NCI-H345 treated with DMSO at 0.1 percent for 48 hours (cell line): ENCODE results near the gene ADCK2.
"Not testable (repeated sequence)": the region's sequence is repeated elsewhere in the genome, so short reads cannot be mapped to it uniquely, and the experiment has no call there.

Source experiments
- DNase-seq: peaks from one replicate; lab custom pipeline; 2025; ENCODE audit not compliant: unreplicated experiment; lab: John Stamatoyannopoulos, UW

Gene ADCK2, protein sequence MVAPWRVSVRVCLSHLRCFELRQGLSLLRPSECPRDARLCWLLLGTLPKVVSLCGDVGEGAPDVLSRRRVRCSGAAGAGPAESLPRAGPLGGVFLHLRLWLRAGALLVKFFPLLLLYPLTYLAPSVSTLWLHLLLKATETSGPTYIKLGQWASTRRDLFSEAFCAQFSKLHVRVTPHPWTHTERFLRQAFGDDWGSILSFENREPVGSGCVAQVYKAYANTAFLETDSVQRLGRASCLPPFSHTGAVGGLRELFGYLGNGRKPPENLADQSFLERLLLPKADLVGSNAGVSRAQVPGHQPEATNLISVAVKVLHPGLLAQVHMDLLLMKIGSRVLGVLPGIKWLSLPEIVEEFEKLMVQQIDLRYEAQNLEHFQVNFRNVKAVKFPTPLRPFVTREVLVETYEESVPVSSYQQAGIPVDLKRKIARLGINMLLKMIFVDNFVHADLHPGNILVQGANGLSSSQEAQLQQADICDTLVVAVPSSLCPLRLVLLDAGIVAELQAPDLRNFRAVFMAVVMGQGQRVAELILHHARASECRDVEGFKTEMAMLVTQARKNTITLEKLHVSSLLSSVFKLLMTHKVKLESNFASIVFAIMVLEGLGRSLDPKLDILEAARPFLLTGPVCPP

DNA sequence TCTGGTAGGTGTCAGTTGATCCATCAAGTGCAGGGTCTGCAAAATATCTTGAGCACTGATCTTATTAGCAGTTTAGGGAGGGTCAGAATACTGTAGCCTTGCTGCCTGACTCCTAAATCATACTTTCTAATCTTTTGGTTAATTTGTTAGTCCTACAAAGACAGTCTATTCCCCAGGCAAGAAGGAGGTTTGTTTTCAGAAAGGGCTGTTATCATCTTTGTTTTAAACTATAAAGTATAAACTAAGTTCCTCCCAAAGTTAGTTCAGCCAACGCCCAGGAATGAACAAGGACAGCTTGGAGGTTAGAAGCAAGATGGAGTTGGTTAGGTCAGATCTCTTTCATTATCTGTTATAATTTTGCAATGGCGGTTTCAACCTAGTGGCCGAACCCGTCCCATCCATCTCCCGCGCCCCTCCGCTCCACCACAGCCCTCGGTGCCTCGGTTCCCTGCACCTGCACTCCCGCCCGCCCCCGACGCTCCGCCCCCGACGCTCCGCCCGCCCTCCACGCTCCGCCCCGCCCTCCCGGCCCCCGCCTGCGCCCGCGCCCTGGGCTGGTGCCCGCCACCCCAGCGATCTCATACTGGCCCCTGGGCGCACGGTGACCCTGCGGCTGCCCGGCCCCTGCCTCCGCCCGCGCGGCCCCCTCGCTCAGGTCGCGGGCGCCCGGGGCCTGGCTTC is at the start of gene ADCK2:
ADCK2 (plus strand) TSS at position 564 of the 681 bp plus-strand sequence. CDS start 386 bp downstream, outside the sequence.
- peak; percentile 30 for DNase-seq

DNA sequence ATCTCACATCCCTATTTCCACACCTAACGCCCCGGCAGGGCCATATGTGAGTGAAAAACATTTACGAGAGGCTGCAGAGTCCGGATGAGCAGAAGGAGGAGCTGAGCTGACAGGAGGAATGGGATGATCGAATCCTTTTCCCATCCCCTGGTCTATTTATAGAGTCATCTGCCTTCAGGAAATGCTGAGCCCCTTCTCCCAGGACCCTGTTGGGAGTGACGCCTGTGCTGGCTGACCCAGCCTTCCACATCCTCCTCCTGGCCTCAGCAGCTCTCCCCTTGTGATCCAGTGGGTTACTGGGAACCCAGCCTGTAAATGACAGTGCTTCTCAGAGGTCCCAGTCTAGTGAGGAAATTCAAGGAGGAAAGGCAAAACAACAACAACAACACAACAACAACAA is 48.8 kb upstream of the ADCK2 start:
- DNase-seq: no peak

DNA sequence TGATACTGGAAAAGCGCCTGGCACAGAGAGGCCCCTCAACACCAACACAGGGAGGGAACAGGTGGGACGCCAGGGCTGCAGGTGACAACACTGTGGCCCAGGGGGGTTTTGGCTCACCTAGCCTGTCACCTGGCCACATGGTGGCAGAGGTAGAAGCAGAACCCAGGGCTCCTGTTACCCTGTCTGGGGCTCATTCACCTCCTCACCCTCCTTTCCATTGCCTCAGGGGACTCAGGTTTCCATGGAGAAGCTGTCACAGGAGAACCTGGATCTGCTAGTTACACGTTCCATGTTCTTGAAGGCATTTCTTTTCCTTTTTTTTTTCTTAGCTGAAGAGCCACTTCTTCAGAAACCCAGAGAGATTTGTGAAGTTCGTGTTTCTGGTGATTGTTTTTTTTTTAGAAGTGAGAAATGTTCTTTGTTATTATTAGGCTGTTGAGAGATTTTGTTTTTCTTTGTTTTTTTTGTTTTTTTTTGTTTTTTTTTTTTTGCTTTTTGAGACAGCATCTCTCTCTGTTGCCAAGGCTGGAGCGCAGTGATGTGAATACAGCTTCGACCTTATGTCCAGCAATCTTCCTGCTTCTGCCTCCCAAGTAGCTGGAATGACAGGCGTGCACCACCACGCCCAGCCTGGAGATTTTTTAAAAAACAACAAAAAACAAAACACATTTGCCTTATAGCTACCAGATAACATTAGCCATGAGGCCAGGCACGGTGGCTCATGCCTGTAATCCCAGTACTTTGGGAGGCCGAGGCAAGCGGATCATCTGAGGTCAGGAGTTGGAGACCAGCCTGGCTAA is 48.2 kb upstream of the ADCK2 start:
- DNase-seq: peak; percentile 8

DNA sequence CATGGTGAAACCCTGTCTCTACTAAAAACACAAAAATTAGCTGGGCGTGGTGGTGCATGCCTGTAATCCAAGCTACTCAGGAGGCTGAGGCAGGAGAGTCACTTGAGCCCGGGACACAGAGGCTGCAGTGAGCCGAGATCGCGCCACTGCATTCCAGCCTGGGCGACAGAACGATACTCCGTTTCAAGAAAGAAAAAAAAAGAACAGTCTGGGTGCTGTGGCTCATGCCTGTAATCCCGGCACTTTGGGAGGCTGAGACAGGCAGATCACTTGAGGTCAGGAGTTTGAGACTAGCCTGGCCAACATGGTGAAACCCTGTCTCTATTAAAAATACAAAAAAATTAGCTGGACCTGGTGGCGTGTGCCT is 47.6 kb upstream of the ADCK2 start:
- DNase-seq: not testable (repeated sequence)

DNA sequence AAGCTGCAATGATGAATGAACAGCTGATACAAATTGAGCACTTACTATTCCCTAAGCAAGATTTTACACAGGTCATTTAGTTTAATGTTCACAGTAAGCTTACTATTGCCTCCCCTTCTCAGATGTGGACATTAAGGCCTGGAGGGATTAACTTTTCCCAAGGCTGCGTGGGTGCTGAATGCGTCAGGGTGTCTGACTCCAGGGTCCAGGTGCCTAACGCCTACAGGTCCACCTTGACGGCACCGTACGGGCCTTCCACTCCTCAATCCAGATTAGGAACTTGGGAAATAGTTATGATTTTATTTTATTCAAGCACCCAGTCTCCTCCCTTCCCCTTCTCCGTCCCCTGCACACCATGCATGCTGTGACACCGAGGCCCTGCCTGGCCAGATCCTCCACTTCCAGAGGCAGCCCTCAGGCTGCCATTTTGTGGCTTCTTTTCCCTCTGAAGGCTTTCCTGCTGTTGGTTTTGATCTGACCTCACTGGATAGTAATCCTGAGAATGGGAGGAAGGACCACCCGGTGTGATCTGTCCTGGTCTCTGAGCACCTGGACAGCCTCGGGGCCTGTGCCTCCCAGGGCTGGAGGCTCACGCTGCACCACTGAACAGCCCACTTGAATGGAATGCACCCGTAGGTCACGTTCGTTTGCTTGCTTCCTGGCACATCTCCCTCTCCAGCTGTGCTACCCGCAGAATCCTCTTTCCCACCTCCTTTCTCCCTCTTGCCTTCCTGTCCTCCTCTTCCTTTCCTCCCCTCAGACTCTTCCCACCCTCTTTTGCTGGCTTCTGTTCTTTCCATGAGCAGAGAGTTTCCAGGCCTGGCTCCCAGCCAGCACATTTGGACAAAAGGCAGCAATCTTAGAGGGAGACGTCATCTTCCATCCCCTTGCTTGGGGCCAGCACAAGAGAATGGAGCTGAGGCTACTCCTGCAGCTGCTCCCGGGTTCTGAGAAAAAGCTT is 46.6 kb upstream of the ADCK2 start:
- DNase-seq: peak; percentile 45

DNA sequence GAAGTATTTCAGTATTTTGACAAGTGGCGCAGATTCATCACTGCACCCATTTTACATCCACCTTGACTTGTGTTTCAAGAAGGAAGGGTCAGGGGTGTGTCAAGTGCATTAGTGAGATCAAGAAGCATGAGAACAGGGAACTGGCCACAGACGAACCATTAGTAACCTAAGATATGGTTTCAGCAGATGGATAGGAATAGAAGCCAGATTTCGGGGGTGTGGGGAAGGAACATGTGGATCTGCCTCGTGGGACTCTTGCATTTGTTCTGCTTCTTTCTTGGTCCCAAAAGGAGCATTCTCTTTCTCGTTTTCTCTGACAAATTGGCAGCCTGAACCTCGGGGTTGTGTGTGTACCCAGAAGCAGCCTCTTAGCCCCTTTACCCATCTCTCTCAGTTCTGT is 41.7 kb upstream of the ADCK2 start:
- DNase-seq: no peak

DNA sequence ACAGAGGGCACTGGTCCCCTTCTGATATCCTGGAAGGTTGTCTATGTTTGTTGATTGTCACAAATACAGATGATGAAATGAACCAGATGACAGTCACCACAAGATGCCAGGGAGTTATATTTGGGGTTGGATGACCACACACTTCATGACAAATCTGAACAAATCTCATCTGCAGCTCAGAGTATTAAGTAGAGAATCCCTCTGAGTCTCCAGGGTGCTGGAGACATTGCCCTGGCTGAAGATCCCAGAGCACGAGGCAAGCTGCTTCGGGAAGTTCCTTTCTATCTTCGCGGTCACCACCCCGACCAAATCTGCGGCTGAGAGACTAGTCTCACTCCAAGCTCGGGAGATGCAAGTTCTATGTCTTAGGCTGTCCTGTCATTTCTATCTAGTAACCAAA is 41.1 kb upstream of the ADCK2 start:
- DNase-seq: no peak

DNA sequence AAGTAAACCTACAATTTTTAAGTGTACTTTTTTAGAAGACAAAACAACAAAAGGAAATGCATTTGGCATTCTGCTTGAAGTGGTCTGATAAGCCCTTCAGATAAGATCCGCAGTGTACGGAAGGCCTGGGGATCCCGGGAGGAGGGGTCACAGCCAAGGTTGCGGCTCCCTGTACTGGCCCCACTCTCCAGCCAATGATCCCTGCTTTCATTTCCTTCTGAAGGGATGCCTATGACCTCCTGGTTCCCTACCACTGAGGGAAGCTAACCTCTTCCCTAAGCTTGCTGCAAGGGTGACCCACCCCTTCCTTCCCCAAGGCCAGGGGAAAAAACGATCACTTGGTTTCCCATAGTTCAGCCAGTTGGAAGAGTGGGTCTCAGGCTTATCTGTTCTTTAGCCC is 37.4 kb upstream of the ADCK2 start:
- no peak for DNase-seq

DNA sequence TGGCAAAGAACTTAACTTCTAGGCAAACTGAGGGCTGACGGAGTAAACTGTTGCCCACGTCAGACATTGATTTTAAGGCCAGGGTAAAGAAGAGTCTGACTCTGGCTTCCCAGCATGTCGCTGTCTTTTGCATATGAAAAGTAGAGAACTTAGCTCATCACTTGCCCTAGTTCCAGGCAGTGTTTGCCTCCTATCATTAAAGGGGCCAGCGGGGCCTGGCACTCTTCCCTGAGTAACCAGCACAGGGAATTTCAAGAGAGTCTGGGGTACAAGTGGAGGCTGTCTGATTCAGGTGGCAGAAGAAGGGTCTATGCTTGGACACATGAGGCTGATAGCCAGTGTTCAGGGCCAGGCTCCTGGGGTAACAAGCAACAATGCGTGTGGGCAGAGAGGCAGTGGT is 36.9 kb upstream of the ADCK2 start:
- no peak for DNase-seq

DNA sequence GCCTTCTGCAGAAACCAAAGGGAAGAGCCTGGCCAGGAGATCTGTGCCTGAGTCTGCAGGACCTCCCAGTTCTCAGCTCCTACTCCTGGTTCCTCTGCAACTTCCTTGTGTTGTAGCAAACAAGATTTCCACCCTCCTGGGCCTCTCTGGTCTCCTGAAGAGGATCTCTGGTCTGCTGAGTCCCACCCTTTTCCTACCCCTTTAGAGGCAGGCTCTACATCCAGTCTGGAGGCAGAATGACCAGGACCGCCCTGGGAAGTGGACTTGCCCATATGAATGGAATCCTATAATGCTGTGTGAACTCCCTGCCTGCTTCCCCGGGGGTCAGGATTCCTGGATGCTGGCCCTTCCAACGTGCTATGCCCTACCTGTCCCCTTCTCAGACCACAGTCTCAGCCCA is 35.3 kb upstream of the ADCK2 start:
- no peak for DNase-seq

DNA sequence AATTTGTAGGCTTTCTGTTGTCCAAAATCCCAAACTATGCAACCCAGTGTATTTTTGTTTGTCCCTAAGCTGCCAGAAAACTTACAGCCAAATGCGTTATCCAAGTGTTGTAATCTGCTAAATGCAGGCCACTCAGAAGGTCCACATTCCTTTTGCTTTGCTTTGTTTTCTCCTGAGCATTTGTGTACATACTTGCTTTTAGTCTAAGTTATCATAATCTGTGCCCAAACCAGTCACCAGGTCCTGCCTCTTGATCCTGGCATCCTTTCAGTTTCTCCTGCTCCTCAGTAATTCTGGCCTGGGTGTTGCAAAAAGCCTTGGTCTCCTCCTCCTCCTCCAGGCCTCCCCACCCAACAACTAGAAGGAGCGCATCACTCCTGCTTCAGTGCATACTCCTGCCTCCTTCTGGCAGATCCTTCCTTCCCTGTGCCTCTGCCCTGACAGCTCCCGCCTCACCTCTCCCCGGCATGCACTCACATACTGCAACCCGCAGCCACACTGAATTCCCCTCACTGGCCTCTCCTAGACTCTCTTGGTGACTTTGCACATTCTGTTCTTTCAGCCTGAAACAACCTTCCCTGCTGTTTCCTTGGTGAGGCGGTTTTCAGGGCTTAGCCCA is 34.5 kb upstream of the ADCK2 start:
- no peak for DNase-seq

DNA sequence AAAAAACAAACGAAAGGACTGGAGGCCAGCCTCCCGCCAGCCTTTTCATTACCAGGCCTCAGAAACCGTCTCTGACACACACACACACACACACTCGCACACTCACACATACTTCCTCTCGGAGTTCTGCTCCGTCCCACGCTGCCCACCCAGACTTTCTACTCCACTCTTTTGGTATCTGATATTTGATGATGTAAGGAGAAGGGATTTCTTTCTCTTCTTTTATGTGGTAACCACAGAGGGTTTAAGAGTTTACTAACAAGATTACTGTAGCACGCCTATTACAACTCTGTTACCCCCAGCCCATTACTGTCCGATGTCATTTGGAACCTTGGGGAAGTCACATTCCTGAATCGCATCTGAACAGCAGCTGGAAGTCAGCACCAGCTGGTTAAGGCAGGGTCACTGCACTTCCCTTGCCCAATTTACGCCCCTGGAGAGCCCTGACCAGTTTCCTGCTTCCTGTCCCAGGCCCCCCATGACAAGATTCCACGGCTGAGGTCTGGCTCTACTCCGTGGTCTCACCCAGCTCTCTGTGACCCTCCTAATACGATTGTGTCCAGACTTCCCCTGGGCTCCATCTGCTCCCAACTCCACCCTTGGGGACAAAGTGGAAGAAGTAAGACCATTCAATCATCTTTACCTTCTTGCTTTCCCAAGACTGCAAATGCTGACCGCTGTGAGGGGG is 33.2 kb upstream of the ADCK2 start:
- no peak for DNase-seq

DNA sequence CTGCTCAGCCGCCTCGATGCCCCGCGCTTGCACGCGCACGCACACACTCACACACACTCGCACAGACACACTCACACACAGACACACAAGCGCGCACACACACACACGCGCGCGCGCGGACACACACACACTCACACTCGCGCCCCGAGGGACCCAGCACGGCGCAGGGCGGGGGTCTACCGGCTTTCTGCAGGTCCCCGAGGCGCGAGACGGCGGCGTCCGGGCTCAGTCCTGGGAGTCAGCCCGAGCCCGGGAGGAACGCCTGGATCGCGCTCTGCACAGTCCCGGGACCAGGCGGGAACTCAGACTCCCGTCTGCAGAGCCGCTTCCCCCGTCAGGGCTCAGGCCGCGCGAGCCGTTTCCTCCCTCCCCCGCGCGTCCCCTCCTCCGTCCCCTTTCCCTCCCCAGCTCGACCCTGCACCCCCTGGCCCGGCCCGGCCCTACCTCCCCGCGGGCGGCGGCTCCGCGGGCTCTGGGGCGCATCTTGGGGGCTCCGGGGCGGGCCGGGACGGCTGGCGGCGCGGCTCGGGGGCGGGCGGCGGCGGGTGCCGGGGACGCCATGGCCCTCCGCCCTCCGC is 32.6 kb upstream of the ADCK2 start:
- DNase-seq: no peak

DNA sequence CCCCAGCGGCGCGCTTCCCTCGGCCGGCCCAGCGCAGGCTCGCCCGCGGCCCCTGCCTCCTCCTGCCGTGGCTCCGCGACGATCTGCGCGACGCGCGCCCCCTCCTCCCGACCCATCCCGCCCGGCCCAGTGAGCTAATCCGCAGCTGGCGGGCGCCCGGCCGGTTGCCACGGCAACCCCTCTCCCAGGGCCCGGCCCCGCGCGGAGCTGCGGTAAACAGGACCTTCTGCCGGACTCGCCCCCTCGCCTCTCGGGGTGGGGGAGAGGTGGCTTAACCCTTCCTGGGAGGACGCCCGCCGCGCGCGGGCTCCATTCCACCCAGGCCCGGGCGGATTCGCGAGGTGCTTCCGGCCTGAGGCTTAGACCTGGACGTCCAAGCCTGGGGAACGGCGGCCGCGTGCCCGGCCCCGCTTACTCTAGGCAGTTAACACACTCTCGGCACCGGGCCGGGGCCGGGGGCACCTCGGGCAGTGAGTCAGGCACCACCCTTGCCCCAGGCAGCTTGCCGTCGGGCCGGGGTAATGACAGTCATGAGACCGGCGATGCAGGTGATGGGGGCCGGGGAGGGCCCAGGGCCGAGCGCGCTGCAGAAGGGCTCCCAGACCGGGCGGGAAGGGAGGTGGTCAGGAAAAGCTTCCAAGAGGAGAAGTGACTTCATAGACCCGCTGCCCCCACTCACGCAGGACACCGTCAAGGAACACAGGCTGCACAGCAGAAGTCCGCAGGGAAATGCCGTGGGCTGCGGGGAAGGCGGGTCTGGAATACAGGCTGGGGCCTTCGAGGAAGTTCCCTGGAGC is 31.8 kb upstream of the ADCK2 start, which contains the start of gene DENND2A:
DENND2A (minus strand) TSS at position 87 of the 797 bp plus-strand sequence. CDS start 38,416 bp downstream, outside the sequence.
- peak; percentile 44 for DNase-seq

DNA sequence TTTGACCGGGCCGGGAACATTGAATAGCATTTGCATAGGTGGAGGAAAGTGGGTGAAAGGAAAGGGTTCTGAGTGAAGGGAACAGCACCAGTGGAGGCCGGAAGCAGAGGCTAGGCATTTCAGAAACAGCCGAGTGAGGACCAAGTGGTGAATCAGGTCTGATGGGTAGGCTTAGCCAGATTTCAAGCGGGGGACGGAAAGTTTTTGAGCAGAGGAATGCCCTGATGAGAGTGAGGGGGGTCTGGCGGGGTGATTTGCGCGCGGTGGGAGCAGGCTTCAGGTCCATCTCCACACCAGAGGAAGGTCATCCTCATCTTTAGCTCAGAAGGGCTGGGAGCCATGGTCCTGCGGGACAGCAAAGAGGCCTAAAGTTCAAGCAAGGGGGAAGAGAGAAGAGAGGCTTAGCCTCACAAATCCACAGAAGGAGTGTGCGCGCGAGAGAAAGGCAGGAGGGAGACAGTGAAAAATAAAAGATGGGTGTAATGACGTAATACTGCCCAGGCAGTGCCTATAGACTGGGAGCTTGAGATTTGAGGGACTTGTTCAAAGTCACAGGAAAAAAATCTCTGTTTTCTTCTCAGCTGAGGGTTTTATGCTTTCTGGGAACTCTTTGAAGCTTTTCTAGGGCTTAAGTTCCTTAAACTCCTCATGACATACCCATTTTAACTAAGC is 31.1 kb upstream of the ADCK2 start:
- no peak for DNase-seq

DNA sequence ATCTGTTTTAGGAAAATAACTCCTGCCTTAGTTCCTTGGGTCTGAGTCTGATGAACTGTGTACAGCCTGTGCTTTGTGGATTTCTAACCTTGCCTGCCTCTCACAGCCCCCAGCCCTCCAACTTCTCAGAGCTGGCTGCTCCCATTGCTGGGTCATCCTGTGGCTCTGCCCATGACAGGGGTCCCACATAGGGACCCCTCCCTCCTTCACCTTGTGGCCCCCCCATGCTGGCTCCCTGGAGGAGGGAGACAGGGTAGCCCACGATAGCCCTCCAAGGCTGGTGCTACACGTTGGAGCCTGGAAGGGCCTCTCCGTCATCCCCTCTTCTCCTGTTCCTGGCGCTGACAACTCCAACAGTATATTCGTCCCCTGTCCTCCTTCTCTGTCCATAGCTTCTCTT is 29.3 kb upstream of the ADCK2 start:
- DNase-seq: no peak

DNA sequence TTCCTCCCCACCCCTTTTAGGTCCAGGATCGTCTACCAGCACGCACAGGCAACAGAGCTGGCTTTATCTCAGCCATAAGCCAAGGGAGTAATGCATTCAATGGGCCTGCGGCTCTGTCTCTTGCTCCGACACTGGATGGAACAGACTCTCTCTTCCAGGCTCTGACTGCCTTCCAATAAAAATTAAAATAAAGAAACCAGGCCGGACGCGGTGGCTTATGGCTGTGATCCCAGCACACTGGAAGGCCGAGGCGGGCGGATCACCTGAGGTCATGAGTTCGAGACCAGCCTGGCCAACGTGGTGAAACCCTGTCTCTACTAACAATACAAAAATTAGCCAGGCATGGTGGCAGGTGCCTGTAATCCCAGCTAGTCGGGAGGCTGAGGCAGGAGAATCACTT is 28.0 kb upstream of the ADCK2 start:
- not testable (repeated sequence) for DNase-seq
